ENCODE measurements around the gene NTRK2. TPM values are rescaled to one million over a fixed set of nuclear protein-coding genes. Genes with fewer than 3 reads are reported as not detected.

Gene NTRK2
- total and polyA plus RNA-seq, 4 donors, result 0.26 to 1.4 (median 0.56) TPM

DNA sequence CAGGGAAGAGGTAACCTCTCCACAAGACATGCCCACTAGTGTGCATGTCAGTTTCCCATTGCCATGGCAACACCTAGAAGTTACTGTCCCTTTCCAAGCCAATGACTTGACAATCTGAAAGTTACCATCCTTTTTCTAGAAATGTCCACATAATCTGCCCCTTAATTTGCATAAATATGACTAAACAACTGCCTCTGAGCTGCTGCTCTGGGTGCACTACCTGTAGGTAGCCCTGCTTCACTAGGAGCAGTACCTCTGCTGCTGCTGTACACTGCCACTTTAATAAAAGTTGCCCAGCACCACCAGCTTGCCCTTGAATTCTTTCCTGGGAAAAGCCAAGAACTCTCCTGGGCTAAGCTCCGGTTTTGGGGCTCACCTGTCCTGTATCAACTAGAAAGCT lies 392.4 kb downstream of the NTRK2 start:
- H3K9me3 ChIP-seq (ENCODE audit: control insufficient read depth in 4 of 4, low read length in 3 of 4), result peaks cover 0 to 3% (median 1%) of the 10 kb centered on the region in 4 donors
- no peak overlapping the region for H3K27ac ChIP-seq (ENCODE audit: low read depth in 1 of 2, low read length in 2 of 2)
- peaks cover 0 to 2% (median 0%) of the 10 kb centered on the region in 4 donors for H3K27me3 ChIP-seq (ENCODE audit: control insufficient read depth in 4 of 4, insufficient read depth in 4 of 4, low read length in 3 of 4)
- H3K36me3 ChIP-seq (ENCODE audit: control insufficient read depth in 4 of 4, insufficient read depth in 3 of 4, low read depth in 1 of 4, low read length in 3 of 4), result no peaks in the 10 kb centered on the region
- WGBS, result 81% methylated on average over 1 of the region's 1 CpG
- H3K4me1 ChIP-seq (ENCODE audit: control insufficient read depth in 4 of 4, insufficient read depth in 4 of 4, low read length in 3 of 4), result no peaks in the 10 kb centered on the region
- TF ChIP-seq, protein P1, sequence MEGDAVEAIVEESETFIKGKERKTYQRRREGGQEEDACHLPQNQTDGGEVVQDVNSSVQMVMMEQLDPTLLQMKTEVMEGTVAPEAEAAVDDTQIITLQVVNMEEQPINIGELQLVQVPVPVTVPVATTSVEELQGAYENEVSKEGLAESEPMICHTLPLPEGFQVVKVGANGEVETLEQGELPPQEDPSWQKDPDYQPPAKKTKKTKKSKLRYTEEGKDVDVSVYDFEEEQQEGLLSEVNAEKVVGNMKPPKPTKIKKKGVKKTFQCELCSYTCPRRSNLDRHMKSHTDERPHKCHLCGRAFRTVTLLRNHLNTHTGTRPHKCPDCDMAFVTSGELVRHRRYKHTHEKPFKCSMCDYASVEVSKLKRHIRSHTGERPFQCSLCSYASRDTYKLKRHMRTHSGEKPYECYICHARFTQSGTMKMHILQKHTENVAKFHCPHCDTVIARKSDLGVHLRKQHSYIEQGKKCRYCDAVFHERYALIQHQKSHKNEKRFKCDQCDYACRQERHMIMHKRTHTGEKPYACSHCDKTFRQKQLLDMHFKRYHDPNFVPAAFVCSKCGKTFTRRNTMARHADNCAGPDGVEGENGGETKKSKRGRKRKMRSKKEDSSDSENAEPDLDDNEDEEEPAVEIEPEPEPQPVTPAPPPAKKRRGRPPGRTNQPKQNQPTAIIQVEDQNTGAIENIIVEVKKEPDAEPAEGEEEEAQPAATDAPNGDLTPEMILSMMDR (IDR thresholded peaks at IDR 0.05; ENCODE audit: low read depth, low read length, missing input control), result no peak
- TF ChIP-seq NR2F2 (IDR thresholded peaks at IDR 0.05) (no peak), YY1 (IDR thresholded peaks at IDR 0.05) (no peak), RAD21 (IDR thresholded peaks at IDR 0.05) (no peak), SP1 (IDR thresholded peaks at IDR 0.05) (no peak), RXRA (IDR thresholded peaks at IDR 0.05) (no peak), FOXA2 (IDR thresholded peaks at IDR 0.05) (no peak)
- TF ChIP-seq, protein P2, sequence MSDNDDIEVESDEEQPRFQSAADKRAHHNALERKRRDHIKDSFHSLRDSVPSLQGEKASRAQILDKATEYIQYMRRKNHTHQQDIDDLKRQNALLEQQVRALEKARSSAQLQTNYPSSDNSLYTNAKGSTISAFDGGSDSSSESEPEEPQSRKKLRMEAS (IDR thresholded peaks at IDR 0.05), result no peak
- TF ChIP-seq, protein P3, sequence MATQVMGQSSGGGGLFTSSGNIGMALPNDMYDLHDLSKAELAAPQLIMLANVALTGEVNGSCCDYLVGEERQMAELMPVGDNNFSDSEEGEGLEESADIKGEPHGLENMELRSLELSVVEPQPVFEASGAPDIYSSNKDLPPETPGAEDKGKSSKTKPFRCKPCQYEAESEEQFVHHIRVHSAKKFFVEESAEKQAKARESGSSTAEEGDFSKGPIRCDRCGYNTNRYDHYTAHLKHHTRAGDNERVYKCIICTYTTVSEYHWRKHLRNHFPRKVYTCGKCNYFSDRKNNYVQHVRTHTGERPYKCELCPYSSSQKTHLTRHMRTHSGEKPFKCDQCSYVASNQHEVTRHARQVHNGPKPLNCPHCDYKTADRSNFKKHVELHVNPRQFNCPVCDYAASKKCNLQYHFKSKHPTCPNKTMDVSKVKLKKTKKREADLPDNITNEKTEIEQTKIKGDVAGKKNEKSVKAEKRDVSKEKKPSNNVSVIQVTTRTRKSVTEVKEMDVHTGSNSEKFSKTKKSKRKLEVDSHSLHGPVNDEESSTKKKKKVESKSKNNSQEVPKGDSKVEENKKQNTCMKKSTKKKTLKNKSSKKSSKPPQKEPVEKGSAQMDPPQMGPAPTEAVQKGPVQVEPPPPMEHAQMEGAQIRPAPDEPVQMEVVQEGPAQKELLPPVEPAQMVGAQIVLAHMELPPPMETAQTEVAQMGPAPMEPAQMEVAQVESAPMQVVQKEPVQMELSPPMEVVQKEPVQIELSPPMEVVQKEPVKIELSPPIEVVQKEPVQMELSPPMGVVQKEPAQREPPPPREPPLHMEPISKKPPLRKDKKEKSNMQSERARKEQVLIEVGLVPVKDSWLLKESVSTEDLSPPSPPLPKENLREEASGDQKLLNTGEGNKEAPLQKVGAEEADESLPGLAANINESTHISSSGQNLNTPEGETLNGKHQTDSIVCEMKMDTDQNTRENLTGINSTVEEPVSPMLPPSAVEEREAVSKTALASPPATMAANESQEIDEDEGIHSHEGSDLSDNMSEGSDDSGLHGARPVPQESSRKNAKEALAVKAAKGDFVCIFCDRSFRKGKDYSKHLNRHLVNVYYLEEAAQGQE (IDR thresholded peaks at IDR 0.05), result no peak
- DNase-seq (ENCODE audit: low spot score), result no peak
- no peak overlapping the region for H3K4me3 ChIP-seq (ENCODE audit: low read depth in 1 of 3, low read length in 3 of 3)
- no peak overlapping the region for H3K9ac ChIP-seq (ENCODE audit: low read depth in 1 of 2, low read length in 2 of 2)

DNA sequence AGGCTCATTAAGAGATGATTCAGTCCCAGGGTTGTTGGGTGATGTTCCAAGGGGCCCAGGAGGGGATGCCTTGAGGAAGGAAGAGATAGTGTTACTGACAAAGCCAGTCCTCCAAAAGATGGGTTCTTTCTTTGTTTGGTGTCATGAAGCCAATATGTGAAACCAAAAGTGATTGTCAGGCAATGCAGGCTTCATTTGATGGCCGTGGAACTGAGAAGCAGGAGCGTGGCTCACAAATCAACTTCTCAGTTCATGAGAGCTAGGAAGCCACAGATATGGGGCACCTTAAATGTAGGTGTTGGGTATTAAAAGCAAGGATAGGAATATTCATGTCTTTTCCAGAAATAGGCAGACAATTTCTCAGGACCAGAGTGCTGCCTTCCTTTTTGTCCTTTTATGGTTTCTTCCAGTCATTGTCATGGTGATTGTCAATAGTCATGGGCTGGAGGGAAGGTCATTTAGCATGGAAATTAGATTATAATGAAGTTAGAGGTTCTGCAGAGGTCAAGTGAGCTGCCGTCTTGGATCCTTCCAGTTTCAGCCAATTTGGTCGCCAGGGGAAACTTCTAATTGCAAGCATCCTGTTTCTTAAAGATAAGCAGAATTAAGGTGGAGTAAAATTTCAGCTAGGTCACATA lies 393.0 kb downstream of the NTRK2 start:
- no peaks in the 10 kb centered on the region for H3K36me3 ChIP-seq (ENCODE audit: control insufficient read depth in 4 of 4, insufficient read depth in 3 of 4, low read depth in 1 of 4, low read length in 3 of 4)
- H3K4me3 ChIP-seq (ENCODE audit: low read depth in 1 of 3, low read length in 3 of 3), result no peak overlapping the region
- no peaks in the 10 kb centered on the region for H3K4me1 ChIP-seq (ENCODE audit: control insufficient read depth in 4 of 4, insufficient read depth in 4 of 4, low read length in 3 of 4)
- H3K9me3 ChIP-seq (ENCODE audit: control insufficient read depth in 4 of 4, low read length in 3 of 4), result peaks cover 0 to 3% (median 1%) of the 10 kb centered on the region in 4 donors
- 55% methylated on average over 4 of the region's 4 CpGs for WGBS
- H3K9ac ChIP-seq (ENCODE audit: low read depth in 1 of 2, low read length in 2 of 2), result no peak overlapping the region
- no peak for DNase-seq (ENCODE audit: low spot score)
- H3K27me3 ChIP-seq (ENCODE audit: control insufficient read depth in 4 of 4, insufficient read depth in 4 of 4, low read length in 3 of 4), result peaks cover 0 to 2% (median 0%) of the 10 kb centered on the region in 4 donors
- H3K27ac ChIP-seq (ENCODE audit: low read depth in 1 of 2, low read length in 2 of 2), result no peak overlapping the region
- TF ChIP-seq RAD21 (IDR thresholded peaks at IDR 0.05) (no peak), HNF4G (IDR thresholded peaks at IDR 0.05) (no peak), FOXA2 (IDR thresholded peaks at IDR 0.05) (no peak), JUND (IDR thresholded peaks at IDR 0.05) (no peak), YY1 (IDR thresholded peaks at IDR 0.05) (no peak), HNF4A (conservative IDR thresholded peaks at IDR 0.05) (no peak), RXRA (IDR thresholded peaks at IDR 0.05) (no peak), GABPA (IDR thresholded peaks at IDR 0.05 in 1 of 2, conservative IDR thresholded peaks at IDR 0.05 in 1 of 2) (no peak), EGR1 (IDR thresholded peaks at IDR 0.05; ENCODE audit: low read depth in 2 of 2) (no peak), NR2F2 (IDR thresholded peaks at IDR 0.05) (no peak), SP1 (IDR thresholded peaks at IDR 0.05) (no peak)
- TF ChIP-seq, protein P4, sequence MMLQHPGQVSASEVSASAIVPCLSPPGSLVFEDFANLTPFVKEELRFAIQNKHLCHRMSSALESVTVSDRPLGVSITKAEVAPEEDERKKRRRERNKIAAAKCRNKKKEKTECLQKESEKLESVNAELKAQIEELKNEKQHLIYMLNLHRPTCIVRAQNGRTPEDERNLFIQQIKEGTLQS (IDR thresholded peaks at IDR 0.05), result no peak
- TF ChIP-seq, protein P3 (IDR thresholded peaks at IDR 0.05), result no peak
- TF ChIP-seq, protein P1 (IDR thresholded peaks at IDR 0.05; ENCODE audit: low read depth, low read length, missing input control), result no peak
- TF ChIP-seq, protein P2 (IDR thresholded peaks at IDR 0.05), result no peak
- TF ChIP-seq, protein P5, sequence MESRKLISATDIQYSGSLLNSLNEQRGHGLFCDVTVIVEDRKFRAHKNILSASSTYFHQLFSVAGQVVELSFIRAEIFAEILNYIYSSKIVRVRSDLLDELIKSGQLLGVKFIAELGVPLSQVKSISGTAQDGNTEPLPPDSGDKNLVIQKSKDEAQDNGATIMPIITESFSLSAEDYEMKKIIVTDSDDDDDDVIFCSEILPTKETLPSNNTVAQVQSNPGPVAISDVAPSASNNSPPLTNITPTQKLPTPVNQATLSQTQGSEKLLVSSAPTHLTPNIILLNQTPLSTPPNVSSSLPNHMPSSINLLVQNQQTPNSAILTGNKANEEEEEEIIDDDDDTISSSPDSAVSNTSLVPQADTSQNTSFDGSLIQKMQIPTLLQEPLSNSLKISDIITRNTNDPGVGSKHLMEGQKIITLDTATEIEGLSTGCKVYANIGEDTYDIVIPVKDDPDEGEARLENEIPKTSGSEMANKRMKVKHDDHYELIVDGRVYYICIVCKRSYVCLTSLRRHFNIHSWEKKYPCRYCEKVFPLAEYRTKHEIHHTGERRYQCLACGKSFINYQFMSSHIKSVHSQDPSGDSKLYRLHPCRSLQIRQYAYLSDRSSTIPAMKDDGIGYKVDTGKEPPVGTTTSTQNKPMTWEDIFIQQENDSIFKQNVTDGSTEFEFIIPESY (IDR thresholded peaks at IDR 0.05), result no peak
